ENCODE measurements around the gene CFAP141.

The CFAP141 gene

GRCh38 chr1:154190550-154190949 is 15.6 kb downstream of the CFAP141 start:
- H3K4me3 Mint-ChIP-seq, result no peak overlapping the region
- H3K9me3 Mint-ChIP-seq, result no peaks in the 10 kb centered on the region
- H3K27ac Mint-ChIP-seq, result no peak overlapping the region
- H3K4me1 Mint-ChIP-seq (ENCODE audit: low read depth), result peaks cover 11% of the 10 kb centered on the region
- H3K27me3 Mint-ChIP-seq, result peaks cover 22% of the 10 kb centered on the region
- H3K36me3 Mint-ChIP-seq (ENCODE audit: low read depth), result no peaks in the 10 kb centered on the region

GRCh38 chr1:154186852-154187501 is 19.2 kb downstream of the CFAP141 start:
- H3K9me3 Mint-ChIP-seq, result no peaks in the 10 kb centered on the region
- peaks cover 2% of the 10 kb centered on the region for H3K36me3 Mint-ChIP-seq (ENCODE audit: low read depth)
- H3K27me3 Mint-ChIP-seq, result peaks cover 5% of the 10 kb centered on the region
- H3K27ac Mint-ChIP-seq, result no peak overlapping the region
- no peak overlapping the region for H3K4me3 Mint-ChIP-seq
- H3K4me1 Mint-ChIP-seq (ENCODE audit: low read depth), result peaks cover 18% of the 10 kb centered on the region

DNA sequence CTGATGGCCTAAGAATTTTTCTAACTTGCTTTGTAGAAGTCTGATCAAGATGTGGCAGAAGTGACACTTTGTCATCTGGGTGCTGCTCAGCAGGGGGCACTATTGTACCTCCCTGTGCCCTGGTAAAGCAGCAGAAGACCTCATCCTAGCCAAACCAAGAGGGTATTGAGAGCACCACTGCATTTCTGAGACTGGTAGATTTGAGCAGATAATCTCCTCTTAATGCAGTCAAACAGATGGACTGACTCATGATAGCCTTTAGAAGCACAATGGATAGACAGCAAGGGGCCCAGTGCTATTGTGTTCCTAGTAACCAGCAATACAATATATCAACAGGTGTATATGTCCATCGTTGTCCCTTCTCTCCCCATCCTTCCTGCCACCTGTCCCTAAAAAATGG is 20.0 kb downstream of the CFAP141 start:
- no peak overlapping the region for H3K27ac Mint-ChIP-seq
- peaks cover 25% of the 10 kb centered on the region for H3K4me1 Mint-ChIP-seq (ENCODE audit: low read depth)
- H3K4me3 Mint-ChIP-seq, result no peak overlapping the region
- no peaks in the 10 kb centered on the region for H3K9me3 Mint-ChIP-seq
- peaks cover 10% of the 10 kb centered on the region for H3K36me3 Mint-ChIP-seq (ENCODE audit: low read depth)
- no peaks in the 10 kb centered on the region for H3K27me3 Mint-ChIP-seq

DNA sequence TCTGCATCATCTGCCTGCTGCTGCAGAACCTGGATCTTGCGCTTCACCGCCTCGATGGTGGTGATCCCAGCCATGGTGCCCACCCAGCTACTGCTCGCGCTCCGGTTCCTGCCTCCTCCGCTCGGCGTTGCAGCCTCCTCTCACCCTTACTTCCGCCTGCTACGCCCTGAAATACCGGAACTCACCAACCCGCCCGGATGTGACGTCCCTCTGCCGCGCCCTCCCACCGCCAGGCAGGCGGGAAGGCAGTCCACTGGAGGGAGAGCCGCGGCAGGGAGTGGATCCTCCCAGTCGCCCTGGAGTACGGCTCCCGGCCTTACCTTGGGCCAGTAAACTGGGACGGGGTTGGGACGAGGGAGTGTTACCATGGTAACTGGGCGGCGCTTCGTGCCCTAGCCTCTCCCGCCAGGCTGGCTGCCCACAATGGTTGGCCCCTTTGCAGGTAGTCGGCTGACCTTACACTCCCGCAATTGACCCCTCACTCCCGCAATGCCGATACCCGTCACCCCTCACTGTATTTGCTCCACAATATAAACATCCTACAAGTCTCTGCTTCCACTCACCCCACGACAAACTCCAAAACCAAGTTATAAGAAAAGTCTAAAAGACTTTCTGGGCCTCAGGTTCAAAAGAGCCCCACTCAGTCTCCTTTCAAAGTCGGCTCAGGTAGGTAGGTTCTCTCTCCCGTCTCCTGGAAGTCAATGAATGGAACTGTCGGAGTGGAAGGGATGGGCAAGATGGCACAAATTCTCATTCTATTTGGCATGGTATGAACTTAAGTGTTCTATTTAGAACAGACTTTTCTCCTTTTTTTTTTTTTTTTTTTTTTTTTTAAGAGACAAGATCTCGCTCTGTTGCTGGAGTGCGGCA is 22.9 kb downstream of the CFAP141 start:
- no peaks in the 10 kb centered on the region for H3K27me3 Mint-ChIP-seq
- no peaks in the 10 kb centered on the region for H3K9me3 Mint-ChIP-seq
- H3K4me1 Mint-ChIP-seq (ENCODE audit: low read depth), result peaks cover 53% of the 10 kb centered on the region
- H3K27ac Mint-ChIP-seq, result peak overlapping the region; percentile 99
- H3K4me3 Mint-ChIP-seq, result peak overlapping the region; percentile 99
- H3K36me3 Mint-ChIP-seq (ENCODE audit: low read depth), result peaks cover 34% of the 10 kb centered on the region

- H3K27ac Mint-ChIP-seq, result peak overlapping the region; percentile 99
- peaks cover 40% of the 10 kb centered on the region for H3K36me3 Mint-ChIP-seq (ENCODE audit: low read depth)
- H3K27me3 Mint-ChIP-seq, result no peaks in the 10 kb centered on the region
- H3K4me3 Mint-ChIP-seq, result peak overlapping the region; percentile 99
- peaks cover 61% of the 10 kb centered on the region for H3K4me1 Mint-ChIP-seq (ENCODE audit: low read depth)
- H3K9me3 Mint-ChIP-seq, result no peaks in the 10 kb centered on the region
These were observed 23.6 kb downstream of the CFAP141 start for GRCh38 chr1:154182344-154183045.

GRCh38 chr1:154181944-154182343 is 24.2 kb downstream of the CFAP141 start:
- Mint-ChIP-seq H3K27me3 (no peaks in the 10 kb centered on the region), H3K27ac (peak overlapping the region; percentile 99), H3K4me3 (peak overlapping the region; percentile 99), H3K36me3 (ENCODE audit: low read depth) (peaks cover 46% of the 10 kb centered on the region), H3K9me3 (no peaks in the 10 kb centered on the region), H3K4me1 (ENCODE audit: low read depth) (peaks cover 67% of the 10 kb centered on the region)

DNA sequence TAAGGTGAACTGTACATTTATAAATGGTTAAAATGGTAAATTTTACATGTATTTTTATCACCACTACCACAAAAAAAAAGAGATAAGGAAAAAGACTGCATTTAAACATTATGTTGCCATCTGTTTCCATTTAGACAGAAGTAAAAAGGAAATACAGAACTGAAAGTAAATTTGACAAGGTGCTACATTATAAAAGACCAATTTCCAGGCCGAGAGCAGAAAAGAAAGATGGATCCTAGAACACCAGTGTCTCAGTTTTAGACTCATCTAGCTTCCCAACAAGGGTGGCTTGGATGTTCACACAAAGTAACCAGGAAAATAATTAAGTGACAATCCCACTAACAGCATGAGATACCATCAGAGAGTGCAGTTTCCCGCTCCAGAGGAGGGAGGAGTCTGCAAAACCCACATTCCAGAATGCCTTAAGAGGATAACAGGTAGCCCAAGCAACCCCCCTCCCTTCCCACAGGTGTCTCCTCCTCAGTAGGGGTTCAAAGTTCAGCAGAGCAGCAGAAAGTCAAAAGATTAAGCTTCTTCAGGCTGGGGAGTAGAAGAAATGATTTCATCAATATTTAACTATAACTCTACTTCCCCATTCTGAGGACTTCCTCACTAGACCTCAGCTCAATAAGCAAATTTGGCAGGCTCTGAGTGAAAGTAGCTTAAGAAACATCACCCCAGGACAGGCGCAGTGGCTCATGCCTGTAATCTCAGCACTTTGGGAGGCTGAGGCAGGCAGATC is 26.0 kb downstream of the CFAP141 start:
- peak overlapping the region; percentile 76 for H3K27ac Mint-ChIP-seq
- peak overlapping the region; percentile 99 for H3K4me3 Mint-ChIP-seq
- H3K9me3 Mint-ChIP-seq, result no peaks in the 10 kb centered on the region
- H3K27me3 Mint-ChIP-seq, result no peaks in the 10 kb centered on the region
- H3K4me1 Mint-ChIP-seq (ENCODE audit: low read depth), result peaks cover 77% of the 10 kb centered on the region
- peaks cover 61% of the 10 kb centered on the region for H3K36me3 Mint-ChIP-seq (ENCODE audit: low read depth)

DNA sequence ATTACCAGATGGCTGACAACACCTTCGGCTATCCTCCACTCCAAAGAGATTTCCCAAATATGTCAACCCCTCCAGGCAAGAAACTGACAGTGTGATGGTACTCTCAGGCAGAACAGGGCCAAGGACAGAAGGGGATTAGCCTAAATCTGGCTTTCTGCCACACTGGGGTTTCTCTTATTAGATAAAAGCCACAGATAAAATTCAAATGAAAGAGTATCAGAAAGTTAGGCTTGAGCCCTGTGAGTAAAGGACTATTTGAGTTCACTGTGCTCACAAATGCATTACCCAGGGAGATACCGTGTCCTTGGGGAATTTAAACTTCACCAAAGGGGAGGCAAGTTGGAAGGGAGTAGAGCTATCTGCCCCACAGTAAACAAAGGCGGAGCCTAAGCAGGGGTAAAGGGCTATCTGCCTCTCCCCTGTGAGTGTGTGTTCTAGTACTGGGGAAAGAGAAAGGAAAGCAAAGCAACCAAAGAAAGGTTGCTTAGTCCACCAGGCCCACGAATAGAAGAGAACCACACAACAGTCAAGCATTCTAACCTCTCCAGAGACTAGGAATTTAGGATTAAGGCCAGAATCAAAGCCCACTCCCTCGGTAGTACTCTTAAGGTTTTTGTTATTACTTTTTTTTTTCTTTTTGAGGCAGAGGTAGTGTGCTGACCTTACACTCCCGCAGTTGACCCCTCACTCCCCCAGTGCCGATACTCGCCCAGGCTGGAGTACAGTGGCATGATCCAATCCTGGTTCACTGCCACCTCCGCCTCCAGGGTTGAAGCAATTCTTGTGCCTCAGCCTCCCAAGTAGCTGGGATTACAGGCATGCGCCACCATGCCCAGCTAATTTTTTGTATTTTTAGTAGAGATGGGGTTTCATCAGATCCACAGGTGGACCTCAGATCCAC is 27.0 kb downstream of the CFAP141 start:
- H3K27me3 Mint-ChIP-seq, result no peaks in the 10 kb centered on the region
- H3K9me3 Mint-ChIP-seq, result no peaks in the 10 kb centered on the region
- H3K36me3 Mint-ChIP-seq (ENCODE audit: low read depth), result peaks cover 68% of the 10 kb centered on the region
- H3K4me3 Mint-ChIP-seq, result peak overlapping the region; percentile 99
- peak overlapping the region; percentile 76 for H3K27ac Mint-ChIP-seq
- peaks cover 82% of the 10 kb centered on the region for H3K4me1 Mint-ChIP-seq (ENCODE audit: low read depth)

GRCh38 chr1:154178013-154178412 is 28.1 kb downstream of the CFAP141 start:
- H3K27ac Mint-ChIP-seq, result peak overlapping the region; percentile 76
- no peaks in the 10 kb centered on the region for H3K9me3 Mint-ChIP-seq
- peaks cover 71% of the 10 kb centered on the region for H3K36me3 Mint-ChIP-seq (ENCODE audit: low read depth)
- peaks cover 77% of the 10 kb centered on the region for H3K4me1 Mint-ChIP-seq (ENCODE audit: low read depth)
- H3K27me3 Mint-ChIP-seq, result no peaks in the 10 kb centered on the region
- H3K4me3 Mint-ChIP-seq, result peak overlapping the region; percentile 99

- peaks cover 79% of the 10 kb centered on the region for H3K36me3 Mint-ChIP-seq (ENCODE audit: low read depth)
- H3K27ac Mint-ChIP-seq, result peak overlapping the region; percentile 46
- H3K4me3 Mint-ChIP-seq, result peak overlapping the region; percentile 14
- peaks cover 83% of the 10 kb centered on the region for H3K4me1 Mint-ChIP-seq (ENCODE audit: low read depth)
- H3K27me3 Mint-ChIP-seq, result no peaks in the 10 kb centered on the region
- no peaks in the 10 kb centered on the region for H3K9me3 Mint-ChIP-seq
These were observed 29.8 kb downstream of the CFAP141 start for GRCh38 chr1:154176337-154176736.

- H3K27ac Mint-ChIP-seq, result no peak overlapping the region
- H3K27me3 Mint-ChIP-seq, result no peaks in the 10 kb centered on the region
- H3K4me3 Mint-ChIP-seq, result no peak overlapping the region
- peaks cover 83% of the 10 kb centered on the region for H3K4me1 Mint-ChIP-seq (ENCODE audit: low read depth)
- H3K9me3 Mint-ChIP-seq, result no peaks in the 10 kb centered on the region
- peaks cover 82% of the 10 kb centered on the region for H3K36me3 Mint-ChIP-seq (ENCODE audit: low read depth)
These were observed 31.5 kb downstream of the CFAP141 start for GRCh38 chr1:154174654-154175053.

DNA sequence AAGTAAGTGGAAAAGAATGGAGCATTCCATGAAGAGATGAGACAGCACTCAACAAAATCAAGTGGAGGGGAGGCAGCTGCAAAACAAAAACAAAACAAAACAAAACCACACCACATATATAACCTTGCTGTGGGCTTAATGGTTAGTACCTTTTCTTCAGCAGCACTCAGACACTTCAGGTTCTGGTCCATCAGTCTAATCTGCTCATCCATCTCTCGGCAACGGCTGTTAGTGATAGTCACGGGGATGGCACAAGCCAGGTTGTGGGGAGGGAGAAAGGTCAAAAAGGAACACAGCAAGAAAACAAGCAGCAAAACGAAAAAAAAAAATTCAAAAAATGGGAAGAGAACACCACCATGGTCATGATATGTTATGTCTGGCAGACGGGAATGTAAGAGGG is 34.3 kb downstream of the CFAP141 start:
- H3K36me3 Mint-ChIP-seq (ENCODE audit: low read depth), result peaks cover 80% of the 10 kb centered on the region
- H3K4me1 Mint-ChIP-seq (ENCODE audit: low read depth), result peaks cover 69% of the 10 kb centered on the region
- H3K9me3 Mint-ChIP-seq, result no peaks in the 10 kb centered on the region
- H3K27ac Mint-ChIP-seq, result peak overlapping the region; percentile 73
- H3K4me3 Mint-ChIP-seq, result no peak overlapping the region
- H3K27me3 Mint-ChIP-seq, result no peaks in the 10 kb centered on the region

GRCh38 chr1:154171223-154171583 is 34.9 kb downstream of the CFAP141 start:
- peak overlapping the region; percentile 73 for H3K27ac Mint-ChIP-seq
- H3K27me3 Mint-ChIP-seq, result no peaks in the 10 kb centered on the region
- peaks cover 80% of the 10 kb centered on the region for H3K36me3 Mint-ChIP-seq (ENCODE audit: low read depth)
- H3K9me3 Mint-ChIP-seq, result no peaks in the 10 kb centered on the region
- peak overlapping the region; percentile 63 for H3K4me3 Mint-ChIP-seq
- peaks cover 63% of the 10 kb centered on the region for H3K4me1 Mint-ChIP-seq (ENCODE audit: low read depth)

All from stimulated activated naive CD8-positive, alpha-beta T cell treated with anti-CD3 and anti-CD28 coated beads, Interleukin-15, Interleukin-2, amounts not matched to agents 100 ng/mL and 50 ng/mL, for 24 hours (primary cell).